HG03095 (cell line): Measurements from ENCODE around the gene SLCO4A1.

Experiments used
- ATAC-seq: cut with Tn5 transposase; IDR thresholded peaks from one replicate; pipeline ENCODE4 v1.9.1; 2021; ENCODE audit warnings: moderate library complexity; ENCODE audit not compliant: unreplicated experiment

The SLCO4A1 gene

GRCh38 chr20:62650551-62651284 is 8.4 kb downstream of the SLCO4A1 start:
- ATAC-seq, result no peak

- peak; percentile 47 for ATAC-seq
Measured at GRCh38 chr20:62651285-62652021, 9.2 kb downstream of the SLCO4A1 start.

GRCh38 chr20:62652041-62652893 is 10.0 kb downstream of the SLCO4A1 start:
- peak; percentile 48 for ATAC-seq

GRCh38 chr20:62652894-62653305 is 10.6 kb downstream of the SLCO4A1 start:
- no peak for ATAC-seq

- no peak for ATAC-seq
Measured at GRCh38 chr20:62653373-62653772, 11.1 kb downstream of the SLCO4A1 start.

- no peak for ATAC-seq
Measured at GRCh38 chr20:62653951-62654685, 11.8 kb downstream of the SLCO4A1 start.

GRCh38 chr20:62655282-62656196 is 13.2 kb downstream of the SLCO4A1 start:
- ATAC-seq, result no peak

GRCh38 chr20:62656197-62656918 is 14.1 kb downstream of the SLCO4A1 start:
- ATAC-seq, result no peak

GRCh38 chr20:62656919-62657588 is 14.8 kb downstream of the SLCO4A1 start:
- ATAC-seq, result no peak

- no peak for ATAC-seq
Measured at GRCh38 chr20:62657589-62657942, 15.3 kb downstream of the SLCO4A1 start.

GRCh38 chr20:62657956-62658355 is 15.7 kb downstream of the SLCO4A1 start:
- no peak for ATAC-seq

GRCh38 chr20:62658593-62659178 is 16.4 kb downstream of the SLCO4A1 start:
- no peak for ATAC-seq

- ATAC-seq, result no peak
Measured at GRCh38 chr20:62659488-62660239, 17.4 kb downstream of the SLCO4A1 start.

- ATAC-seq, result no peak
Measured at GRCh38 chr20:62660240-62660615, 17.9 kb downstream of the SLCO4A1 start.

- ATAC-seq, result no peak
Measured at GRCh38 chr20:62660768-62661167, 18.5 kb downstream of the SLCO4A1 start.

- no peak for ATAC-seq
Measured at GRCh38 chr20:62661647-62662046, 19.3 kb downstream of the SLCO4A1 start.

- no peak for ATAC-seq
Measured at GRCh38 chr20:62662422-62662821, 20.1 kb downstream of the SLCO4A1 start.
